AG04450 (cell line): ENCODE measurements around the gene NUDT3. TPM values are rescaled to one million over a fixed set of nuclear protein-coding genes. Genes with fewer than 3 reads are reported as not detected.
"Not testable (repeated sequence)": the region's sequence is repeated elsewhere in the genome, so short reads cannot be mapped to it uniquely, and the experiment has no call there.

Experiments
- CTCF ChIA-PET: fragments of 300-600, 350-600 bp; formaldehyde crosslinking; extraction: SDS; loops from one replicate; lab custom pipeline; 2022; ENCODE audit warnings: antibody characterized with exemption, inconsistent platforms; lab: Charles Lee
- POLR2A ChIA-PET: fragments of 350-600 bp; formaldehyde crosslinking; extraction: SDS; loops from one replicate; lab custom pipeline; 2021; ENCODE audit warnings: antibody characterized with exemption, inconsistent platforms; lab: Yijun Ruan, JAX
- DNase-seq: peaks from one replicate; pipeline ENCODE4 v3.0.0-alpha.2; 2011; ENCODE audit warnings: low read depth, low spot score
- H3K27ac ChIP-seq: one replicate; pipeline ENCODE4 v1.5.1; 2012; ENCODE audit warnings: low read depth, low read length, control low read depth
- H3K27me3 ChIP-seq: one replicate; pipeline ENCODE4 v1.6.0; 2012; ENCODE audit warnings: low read length; ENCODE audit not compliant: control insufficient read depth, insufficient read depth
- H3K4me3 ChIP-seq: 2 replicates; pipeline ENCODE4 v1.5.1; 2011; ENCODE audit warnings: mild to moderate bottlenecking, low read depth, low read length, control low read depth
- H3K9me3 ChIP-seq: 2 replicates; pipeline ENCODE4 v1.5.1; 2012; ENCODE audit warnings: low read length; ENCODE audit not compliant: control insufficient read depth, insufficient read depth
- polyA plus RNA-seq: library from polyadenylated mRNA; depleted of rRNA; stranded (reverse); fragments of >200 nt; gene quantifications from 2 replicates; pipeline ENCODE4 v1.2.3, GENCODE V29; 2011
- TF ChIP-seq, protein P1 (sequence below): IDR thresholded peaks from 2 replicates; pipeline ENCODE4 v1.5.1; 2011; ENCODE audit warnings: low read depth, low read length, control low read depth, inconsistent platforms

Gene NUDT3
- polyA plus RNA-seq, 1 experiment = 26.7 TPM

DNA sequence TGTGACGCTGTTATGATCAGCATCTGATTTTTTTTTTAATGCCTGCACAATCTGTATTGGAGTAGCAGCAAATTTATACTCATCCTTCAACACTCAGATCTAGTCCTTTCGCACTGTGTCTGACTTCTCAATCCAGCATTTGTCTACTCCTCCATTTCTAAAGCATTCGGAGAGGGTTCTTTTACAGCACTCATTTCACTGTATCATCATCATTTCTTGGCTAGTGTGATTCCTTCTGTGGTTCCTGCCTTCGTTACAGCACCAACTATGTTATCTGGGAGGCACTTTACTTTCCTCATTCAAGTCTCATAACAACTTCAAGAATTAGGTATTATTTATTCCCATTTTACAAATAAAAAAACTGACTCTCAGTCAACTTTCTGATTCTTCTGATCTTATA is 18.0 kb downstream of the NUDT3 start:
- TF ChIP-seq, protein P1, sequence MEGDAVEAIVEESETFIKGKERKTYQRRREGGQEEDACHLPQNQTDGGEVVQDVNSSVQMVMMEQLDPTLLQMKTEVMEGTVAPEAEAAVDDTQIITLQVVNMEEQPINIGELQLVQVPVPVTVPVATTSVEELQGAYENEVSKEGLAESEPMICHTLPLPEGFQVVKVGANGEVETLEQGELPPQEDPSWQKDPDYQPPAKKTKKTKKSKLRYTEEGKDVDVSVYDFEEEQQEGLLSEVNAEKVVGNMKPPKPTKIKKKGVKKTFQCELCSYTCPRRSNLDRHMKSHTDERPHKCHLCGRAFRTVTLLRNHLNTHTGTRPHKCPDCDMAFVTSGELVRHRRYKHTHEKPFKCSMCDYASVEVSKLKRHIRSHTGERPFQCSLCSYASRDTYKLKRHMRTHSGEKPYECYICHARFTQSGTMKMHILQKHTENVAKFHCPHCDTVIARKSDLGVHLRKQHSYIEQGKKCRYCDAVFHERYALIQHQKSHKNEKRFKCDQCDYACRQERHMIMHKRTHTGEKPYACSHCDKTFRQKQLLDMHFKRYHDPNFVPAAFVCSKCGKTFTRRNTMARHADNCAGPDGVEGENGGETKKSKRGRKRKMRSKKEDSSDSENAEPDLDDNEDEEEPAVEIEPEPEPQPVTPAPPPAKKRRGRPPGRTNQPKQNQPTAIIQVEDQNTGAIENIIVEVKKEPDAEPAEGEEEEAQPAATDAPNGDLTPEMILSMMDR = no peak
- ChIA-PET CTCF (no interaction called here), POLR2A (no interaction called here)
- no peak overlapping the region for H3K4me3 ChIP-seq
- H3K27ac ChIP-seq = no peak overlapping the region
- H3K27me3 ChIP-seq = no peaks in the 10 kb centered on the region
- no peaks in the 10 kb centered on the region for H3K9me3 ChIP-seq
- DNase-seq = no peak

DNA sequence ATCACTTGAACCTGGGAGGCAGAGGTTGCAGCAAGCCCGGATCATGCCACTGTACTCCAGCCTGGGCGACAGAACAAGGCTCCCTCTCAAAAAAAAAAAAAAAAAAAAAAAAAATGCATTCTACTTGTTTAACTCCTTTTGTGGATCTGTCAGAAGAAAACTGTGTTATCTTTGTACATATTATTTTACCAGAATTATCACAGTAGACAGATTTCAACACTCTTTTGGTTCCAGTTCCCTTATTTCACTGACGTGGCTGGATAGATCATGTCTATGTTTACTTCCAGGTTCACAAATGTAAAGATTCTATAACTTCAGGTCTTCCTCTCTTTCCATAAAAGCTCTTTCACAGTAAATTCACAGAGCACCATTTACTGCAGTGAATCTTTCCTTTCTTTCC is 18.4 kb downstream of the NUDT3 start:
- POLR2A ChIA-PET = interaction anchor here (0.5 kb wide), 1 partner anchor 50 kb away, joined by 4 read pairs; no protein-coding TSS in a partner anchor
- Histone ChIP-seq H3K27me3 (no peaks in the 10 kb centered on the region), H3K4me3 (no peak overlapping the region), H3K27ac (no peak overlapping the region), H3K9me3 (no peaks in the 10 kb centered on the region)
- CTCF ChIA-PET = no interaction called here
- TF ChIP-seq, protein P1 = no peak
- no peak for DNase-seq

DNA sequence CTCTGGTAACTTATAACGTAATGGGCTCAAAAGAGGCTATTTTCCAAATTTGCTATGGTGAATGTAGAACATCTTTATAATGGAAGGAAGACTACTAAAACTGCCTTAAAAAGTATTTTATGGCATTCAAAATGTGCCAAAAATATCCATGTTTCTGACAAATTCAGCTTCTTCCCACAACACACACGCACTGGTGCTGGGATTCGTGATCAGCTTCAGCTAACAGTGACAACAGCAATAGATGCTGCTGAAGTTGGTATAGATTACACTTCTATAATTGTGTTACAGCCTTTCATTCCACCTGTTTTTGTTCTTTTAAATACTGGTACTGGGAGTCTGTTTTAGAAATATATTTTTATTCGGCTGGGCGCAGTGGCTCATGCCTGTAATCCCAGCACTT is 19.0 kb downstream of the NUDT3 start:
- DNase-seq = no peak

DNA sequence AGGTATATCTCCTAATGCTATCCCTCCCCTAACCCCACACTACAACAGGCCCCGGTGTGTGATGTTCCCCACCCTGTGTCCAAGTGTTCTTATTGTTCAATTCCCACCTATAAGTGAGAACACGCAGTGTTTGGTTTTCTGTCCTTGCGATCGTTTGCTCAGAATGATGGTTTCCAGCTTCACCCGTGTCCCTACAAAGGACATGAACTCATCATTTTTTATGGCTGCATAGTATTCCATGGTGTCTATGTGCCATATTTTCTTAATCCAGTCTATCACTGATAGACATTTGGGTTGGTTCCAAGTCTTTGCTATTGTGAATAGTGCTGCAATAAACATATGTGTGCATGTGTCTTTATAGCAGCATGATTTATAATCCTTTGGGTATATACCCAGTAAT is 20.6 kb downstream of the NUDT3 start:
- POLR2A ChIA-PET, H3K9me3 ChIP-seq, DNase-seq, H3K27ac ChIP-seq, H3K27me3 ChIP-seq, CTCF ChIA-PET, H3K4me3 ChIP-seq: not testable (repeated sequence)

More for the DNA sequence above, 19.0 kb downstream of the NUDT3 start:
- Histone ChIP-seq H3K9me3 (no peaks in the 10 kb centered on the region), H3K4me3 (no peak overlapping the region), H3K27me3 (no peaks in the 10 kb centered on the region), H3K27ac (no peak overlapping the region)
- TF ChIP-seq, protein P1 = no peak
- ChIA-PET CTCF (interaction anchor here (0.5 kb wide), 1 partner anchor 209 kb away, joined by 5 read pairs; no protein-coding TSS in a partner anchor), POLR2A (interaction anchor here (0.5 kb wide), 1 partner anchor 49 kb away, joined by 4 read pairs; no protein-coding TSS in a partner anchor)

DNA sequence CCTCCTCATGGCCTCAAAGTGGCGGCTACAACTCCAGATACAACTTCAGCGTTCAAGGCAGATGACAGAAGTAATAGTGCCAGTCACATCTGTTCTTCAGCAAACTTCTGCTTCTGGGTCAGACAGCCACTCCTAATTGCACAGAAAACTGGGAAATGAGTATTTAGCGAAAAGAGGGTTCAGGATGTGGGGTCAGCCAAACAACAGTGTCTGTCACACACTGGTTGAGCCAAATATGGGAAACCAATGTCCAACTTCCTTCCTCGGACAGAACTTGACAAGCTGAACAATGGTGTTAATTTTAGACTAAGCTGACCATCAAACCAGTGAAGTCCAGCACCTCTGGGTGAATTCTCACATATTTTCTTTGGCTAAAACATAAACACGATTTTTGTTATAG is 22.1 kb downstream of the NUDT3 start:
- no peak for DNase-seq
- Histone ChIP-seq H3K9me3 (no peaks in the 10 kb centered on the region), H3K27ac (no peak overlapping the region), H3K4me3 (no peak overlapping the region), H3K27me3 (no peaks in the 10 kb centered on the region)
- TF ChIP-seq, protein P1 = no peak
- ChIA-PET POLR2A (no interaction called here), CTCF (no interaction called here)
